Endothelial cell (in vitro differentiated cells): ENCODE data around the gene TMX1. TPM values are rescaled to one million over a fixed set of nuclear protein-coding genes. Genes with fewer than 3 reads are reported as not detected.
A peak's percentile ranks its signal among the peaks of the same experiment; 100 is the strongest.

Source experiments
- DNase-seq: peaks from one replicate; pipeline ENCODE4 v3.0.0; 2021; ENCODE audit warnings: low spot score
- H3K27ac Mint-ChIP-seq: one replicate; pipeline ENCODE4 v1.8.0; 2021; ENCODE audit warnings: mixed read lengths, inconsistent platforms; ENCODE audit not compliant: unreplicated experiment
- H3K27me3 Mint-ChIP-seq: one replicate; pipeline ENCODE4 v1.8.0; 2021; ENCODE audit warnings: mild to moderate bottlenecking, moderate library complexity, mixed read lengths, inconsistent platforms; ENCODE audit not compliant: unreplicated experiment
- H3K36me3 Mint-ChIP-seq: one replicate; pipeline ENCODE4 v1.8.0; 2021; ENCODE audit warnings: mild to moderate bottlenecking, low read depth, mixed read lengths, inconsistent platforms; ENCODE audit not compliant: unreplicated experiment
- H3K4me1 Mint-ChIP-seq: one replicate; pipeline ENCODE4 v1.8.0; 2021; ENCODE audit warnings: mild to moderate bottlenecking, mixed read lengths, inconsistent platforms; ENCODE audit not compliant: unreplicated experiment
- H3K4me3 Mint-ChIP-seq: one replicate; pipeline ENCODE4 v1.8.0; 2021; ENCODE audit warnings: mild to moderate bottlenecking, mixed read lengths, inconsistent platforms; ENCODE audit not compliant: unreplicated experiment
- H3K9me3 Mint-ChIP-seq: one replicate; pipeline ENCODE4 v1.8.0; 2021; ENCODE audit warnings: mixed read lengths, inconsistent platforms; ENCODE audit not compliant: unreplicated experiment
- CTCF ChIP-seq: fragments of 200-600 bp; sonication (generic); IDR thresholded peaks from one replicate; pipeline ENCODE4 v1.5.0; 2021; ENCODE audit warnings: antibody characterized with exemption; ENCODE audit not compliant: unreplicated experiment
- total RNA-seq: library from RNA; stranded (reverse); fragmentation: NEBNext Ultra II Directional; extraction: Animal tissue kit (Norgen Biotek cat#: 25700); gene quantifications from one replicate; pipeline ENCODE4 v1.2.1, GENCODE V29; 2021; ENCODE audit not compliant: unreplicated experiment

TMX1 gene
- total RNA-seq, 1 donor from 2014 or later = 17.4 TPM

DNA sequence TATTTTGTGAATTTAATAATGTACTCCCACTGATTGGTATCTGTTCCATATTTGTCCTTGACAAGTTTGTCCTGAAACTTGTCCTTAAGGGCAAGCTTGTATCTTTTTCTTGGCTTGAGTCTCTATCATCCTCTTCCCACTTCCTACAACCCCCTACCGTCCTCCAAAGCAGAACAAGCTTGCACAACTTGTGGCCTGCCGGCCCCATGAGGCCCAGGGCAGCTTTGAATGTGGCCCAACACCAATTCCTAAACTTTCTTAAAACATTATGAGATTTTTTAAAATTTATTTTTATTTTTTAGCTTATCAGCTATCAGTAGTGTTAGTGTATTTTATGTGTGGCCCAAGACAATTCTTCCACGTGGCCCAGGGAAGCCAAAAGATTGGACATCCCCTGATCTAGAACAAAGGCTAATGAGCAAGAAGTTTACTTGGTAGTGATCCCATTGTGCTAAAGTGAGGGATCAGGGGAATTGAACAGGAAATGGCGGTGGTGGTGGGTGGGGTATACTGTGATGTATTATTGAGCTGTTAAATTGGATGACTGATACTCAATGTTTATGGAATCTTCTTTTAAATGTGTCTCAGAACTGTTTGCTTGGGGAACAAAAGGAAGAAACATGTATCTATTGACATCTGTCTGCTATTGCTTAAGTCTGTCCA, 37.8 kb downstream of the TMX1 start:
- Mint-ChIP-seq H3K9me3 (no peaks in the 10 kb centered on the region), H3K27ac (no peak overlapping the region), H3K4me3 (no peak overlapping the region), H3K36me3 (no peaks in the 10 kb centered on the region), H3K27me3 (no peaks in the 10 kb centered on the region), H3K4me1 (peaks cover 12% of the 10 kb centered on the region)
- TF ChIP-seq CTCF = no peak
- no peak for DNase-seq

- Mint-ChIP-seq H3K27ac (no peak overlapping the region), H3K4me3 (no peak overlapping the region), H3K36me3 (no peaks in the 10 kb centered on the region), H3K4me1 (peaks cover 5% of the 10 kb centered on the region), H3K27me3 (no peaks in the 10 kb centered on the region), H3K9me3 (no peaks in the 10 kb centered on the region)
- no peak for DNase-seq
- TF ChIP-seq CTCF = no peak
Observed at GRCh38 chr14:51282517-51282916, 42.5 kb downstream of the TMX1 start.

DNA sequence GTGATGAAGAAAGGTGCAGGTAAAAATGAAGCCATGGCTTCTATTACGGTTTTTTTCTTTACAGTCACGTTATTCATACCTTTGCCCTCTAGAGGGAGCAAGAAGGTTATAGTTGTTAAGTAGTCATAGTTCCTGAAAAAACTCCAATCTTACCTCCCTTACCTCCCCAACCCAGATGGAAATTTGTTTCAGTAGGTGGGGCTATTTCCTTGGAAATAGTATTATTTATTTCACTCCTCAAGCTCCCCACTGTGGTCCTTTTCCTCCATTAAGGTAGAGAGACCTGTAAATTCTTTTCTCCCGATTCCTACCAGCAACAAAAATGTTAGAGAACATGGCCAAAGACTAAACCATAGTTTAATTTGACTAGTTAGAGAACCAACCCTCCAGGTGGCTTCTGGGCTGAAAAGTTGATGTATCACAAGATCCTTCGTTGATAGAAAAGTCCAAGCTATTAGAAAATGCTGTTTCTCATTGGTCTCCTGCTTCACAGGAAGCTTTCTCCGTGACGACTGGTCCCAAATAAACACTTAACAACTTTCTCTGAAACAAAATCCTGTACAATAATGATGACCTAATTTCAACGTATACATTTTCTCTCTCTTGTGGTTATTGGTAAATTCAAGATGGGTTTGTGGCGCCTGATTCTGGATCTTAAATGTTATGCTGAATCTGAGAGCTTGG, 43.5 kb downstream of the TMX1 start:
- peak; percentile 26 for DNase-seq
- H3K4me1 Mint-ChIP-seq = peaks cover 5% of the 10 kb centered on the region
- no peaks in the 10 kb centered on the region for H3K9me3 Mint-ChIP-seq
- H3K4me3 Mint-ChIP-seq = no peak overlapping the region
- H3K27me3 Mint-ChIP-seq = no peaks in the 10 kb centered on the region
- peak; percentile 89 for TF ChIP-seq CTCF
- no peaks in the 10 kb centered on the region for H3K36me3 Mint-ChIP-seq
- H3K27ac Mint-ChIP-seq = no peak overlapping the region

DNA sequence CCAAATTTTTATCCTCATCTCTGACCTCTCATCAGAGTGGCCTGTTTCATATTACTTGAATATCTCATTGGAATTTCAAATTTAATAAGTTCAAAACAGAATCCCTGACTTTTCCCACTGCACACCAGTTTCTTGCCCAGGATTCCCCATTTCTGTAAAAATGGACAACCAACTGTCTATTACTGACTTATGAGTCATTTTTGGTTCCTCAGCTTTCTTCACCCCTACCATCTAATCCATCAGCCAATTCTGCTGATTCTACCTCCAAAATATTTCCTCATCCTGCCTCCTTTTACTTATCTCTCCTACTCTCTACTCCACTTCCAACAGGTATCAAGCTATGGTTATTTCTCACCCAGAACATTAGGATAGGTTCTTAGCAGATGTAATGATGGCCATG, 44.2 kb downstream of the TMX1 start:
- H3K27me3 Mint-ChIP-seq = no peaks in the 10 kb centered on the region
- no peak for DNase-seq
- TF ChIP-seq CTCF = no peak
- H3K27ac Mint-ChIP-seq = no peak overlapping the region
- H3K9me3 Mint-ChIP-seq = no peaks in the 10 kb centered on the region
- peaks cover 5% of the 10 kb centered on the region for H3K4me1 Mint-ChIP-seq
- H3K4me3 Mint-ChIP-seq = no peak overlapping the region
- no peaks in the 10 kb centered on the region for H3K36me3 Mint-ChIP-seq

GRCh38 chr14:51285120-51285519, 45.1 kb downstream of the TMX1 start:
- DNase-seq = no peak
- no peaks in the 10 kb centered on the region for H3K36me3 Mint-ChIP-seq
- no peak overlapping the region for H3K4me3 Mint-ChIP-seq
- no peak for TF ChIP-seq CTCF
- H3K4me1 Mint-ChIP-seq = peaks cover 5% of the 10 kb centered on the region
- no peaks in the 10 kb centered on the region for H3K9me3 Mint-ChIP-seq
- H3K27me3 Mint-ChIP-seq = no peaks in the 10 kb centered on the region
- no peak overlapping the region for H3K27ac Mint-ChIP-seq
